GM23338 (cell line): ENCODE measurements around the gene CLEC4E. TPM values are rescaled to one million over a fixed set of nuclear protein-coding genes. Genes with fewer than 3 reads are reported as not detected.

Experiments used
- ATAC-seq: fragments of 200-7000 bp; cut with Tn5 transposase; 3 replicates; pipeline ENCODE4 v1.9.1; 2020
- DNase-seq: peaks from one replicate; pipeline ENCODE4 v3.0.0-alpha.2; 2015; ENCODE audit warnings: low spot score
- H2AFZ ChIP-seq: fragments of 200-600 bp; sonication (generic); 2 replicates; pipeline ENCODE4 v1.8.0; 2016; ENCODE audit warnings: antibody characterized with exemption, mild to moderate bottlenecking, moderate library complexity
- H3F3A ChIP-seq: fragments of 200-600 bp; sonication (generic); replicated peaks from 2 replicates; pipeline ENCODE4 v1.8.0; 2017; ENCODE audit warnings: antibody characterized with exemption, mixed run types, low read depth
- H3K27ac ChIP-seq: fragments of 200-600 bp; sonication (generic); 2 replicates; pipeline ENCODE4 v1.6.1; 2016; ENCODE audit warnings: low read depth
- H3K27me3 ChIP-seq: fragments of 200-600 bp; sonication (generic); 2 replicates; pipeline ENCODE4 v1.8.0; 2016; ENCODE audit warnings: mild to moderate bottlenecking, mixed run types, moderate library complexity; ENCODE audit not compliant: insufficient read depth
- H3K36me3 ChIP-seq: fragments of 200-600 bp; sonication (generic); 2 replicates; pipeline ENCODE4 v1.8.0; 2016; ENCODE audit warnings: mild to moderate bottlenecking; ENCODE audit not compliant: insufficient read depth
- H3K4me1 ChIP-seq: fragments of 200-600 bp; sonication (generic); 2 replicates; pipeline ENCODE4 v1.8.0; 2016; ENCODE audit warnings: mild to moderate bottlenecking, moderate library complexity; ENCODE audit not compliant: insufficient read depth
- H3K4me2 ChIP-seq: fragments of 200-600 bp; sonication (generic); 2 replicates; pipeline ENCODE4 v1.7.1; 2017; ENCODE audit warnings: mixed run types
- H3K4me3 ChIP-seq: fragments of 200-600 bp; sonication (generic); 2 replicates; pipeline ENCODE4 v1.6.1; 2016; ENCODE audit warnings: mixed run types
- H3K79me2 ChIP-seq: fragments of 200-600 bp; sonication (generic); replicated peaks from 2 replicates; pipeline ENCODE4 v1.8.0; 2017; ENCODE audit warnings: mild to moderate bottlenecking; ENCODE audit not compliant: insufficient read depth
- H3K9me2 ChIP-seq: fragments of 200-600 bp; sonication (generic); 2 replicates; pipeline ENCODE4 v1.8.0; 2017; ENCODE audit not compliant: insufficient read depth
- H4K20me1 ChIP-seq: fragments of 200-600 bp; sonication (generic); replicated peaks from 2 replicates; pipeline ENCODE4 v1.8.0; 2017; ENCODE audit warnings: mild to moderate bottlenecking; ENCODE audit not compliant: insufficient read depth
- H3K27ac Mint-ChIP-seq: 2 replicates; pipeline ENCODE4 v1.8.0; 2020; ENCODE audit warnings: inconsistent platforms, mild to moderate bottlenecking, moderate library complexity, mixed read lengths
- H3K27me3 Mint-ChIP-seq: 3 replicates; pipeline ENCODE4 v1.8.0; 2022; ENCODE audit warnings: low read depth, mild to moderate bottlenecking, moderate library complexity, mixed read lengths, inconsistent platforms; ENCODE audit not compliant: insufficient read depth, poor library complexity
- H3K36me3 Mint-ChIP-seq: 3 replicates; pipeline ENCODE4 v1.8.0; 2021; ENCODE audit warnings: low read depth, mild to moderate bottlenecking, inconsistent platforms, moderate library complexity, mixed read lengths
- H3K4me1 Mint-ChIP-seq: 3 replicates; pipeline ENCODE4 v1.8.0; 2020; ENCODE audit warnings: mild to moderate bottlenecking, inconsistent platforms, mixed read lengths
- H3K4me3 Mint-ChIP-seq: 3 replicates; pipeline ENCODE4 v1.8.0; 2021; ENCODE audit warnings: moderate library complexity, mild to moderate bottlenecking, inconsistent platforms, mixed read lengths
- H3K9me3 Mint-ChIP-seq: 3 replicates; pipeline ENCODE4 v1.8.0; 2020; ENCODE audit warnings: moderate library complexity, mild to moderate bottlenecking, inconsistent platforms, mixed read lengths
- CREB1 ChIP-seq: fragments of 250-450 bp; sonication (Bioruptor Pico); IDR thresholded peaks from 2 replicates; pipeline ENCODE4 v1.5.0; 2020; ENCODE audit warnings: low read depth, mild to moderate bottlenecking, moderate library complexity
- EZH2phosphoT487 ChIP-seq: fragments of 200-600 bp; sonication (generic); IDR thresholded peaks from one replicate; pipeline ENCODE4 v1.8.1; 2018; ENCODE audit warnings: antibody characterized with exemption; ENCODE audit not compliant: unreplicated experiment
- JUNB ChIP-seq: IDR thresholded peaks from one replicate; pipeline ENCODE4 v1.6.1; 2016; ENCODE audit warnings: antibody characterized with exemption; ENCODE audit not compliant: unreplicated experiment
- NANOG ChIP-seq: IDR thresholded peaks from 2 replicates; pipeline ENCODE4 v1.6.1; 2016; ENCODE audit warnings: antibody characterized with exemption, borderline replicate concordance
- POLR2AphosphoS5 ChIP-seq: IDR thresholded peaks from 2 replicates; pipeline ENCODE4 v1.6.1; 2016; ENCODE audit warnings: antibody characterized with exemption, low read depth
- STAT1 ChIP-seq: IDR thresholded peaks from one replicate; pipeline ENCODE4 v1.6.1; 2016; ENCODE audit warnings: antibody characterized with exemption; ENCODE audit not compliant: unreplicated experiment
- ZNF114 ChIP-seq: fragments of 250-450 bp; sonication (Bioruptor Pico); IDR thresholded peaks from 2 replicates; pipeline ENCODE4 v1.5.0; 2020; ENCODE audit warnings: mild to moderate bottlenecking, moderate library complexity
- ZNF331 ChIP-seq: fragments of 250-450 bp; sonication (Bioruptor Pico); IDR thresholded peaks from 2 replicates; pipeline ENCODE4 v1.5.0; 2020; ENCODE audit warnings: low read depth, mild to moderate bottlenecking, moderate library complexity
- polyA plus RNA-seq: library from polyadenylated mRNA; unstranded; fragments of >200 nt; fragmentation: Nextera tagmentation; extraction: Ambion mirVana; gene quantifications from 2 replicates; pipeline ENCODE4 v1.2.1, GENCODE V29; 2016
- total RNA-seq: library from RNA; depleted of rRNA; stranded (reverse); fragments of >200 nt; shearing (Covaris generic); gene quantifications from 2 replicates; pipeline ENCODE4 v1.2.3, GENCODE V29; 2014
- TF ChIP-seq, protein P1 (sequence below), 2 experiments: fragments of 200-600 bp in 1 of 2; sonication (generic) in 1 of 2; conservative IDR thresholded peaks; 2 replicates each; pipeline versions ENCODE4 v1.5.1 to v1.6.1; 2016 to 2017; ENCODE audit warnings: antibody characterized with exemption in 2 of 2, low read depth in 2 of 2, mild to moderate bottlenecking in 2 of 2, moderate library complexity in 1 of 2
- TF ChIP-seq, protein P2 (sequence below): fragments of 250-450 bp; sonication (Bioruptor Pico); IDR thresholded peaks from 2 replicates; pipeline ENCODE4 v1.5.0; 2020; ENCODE audit warnings: mild to moderate bottlenecking, moderate library complexity

CLEC4E gene
- total and polyA plus RNA-seq, 2 experiments from 2014 or later = not detected

DNA sequence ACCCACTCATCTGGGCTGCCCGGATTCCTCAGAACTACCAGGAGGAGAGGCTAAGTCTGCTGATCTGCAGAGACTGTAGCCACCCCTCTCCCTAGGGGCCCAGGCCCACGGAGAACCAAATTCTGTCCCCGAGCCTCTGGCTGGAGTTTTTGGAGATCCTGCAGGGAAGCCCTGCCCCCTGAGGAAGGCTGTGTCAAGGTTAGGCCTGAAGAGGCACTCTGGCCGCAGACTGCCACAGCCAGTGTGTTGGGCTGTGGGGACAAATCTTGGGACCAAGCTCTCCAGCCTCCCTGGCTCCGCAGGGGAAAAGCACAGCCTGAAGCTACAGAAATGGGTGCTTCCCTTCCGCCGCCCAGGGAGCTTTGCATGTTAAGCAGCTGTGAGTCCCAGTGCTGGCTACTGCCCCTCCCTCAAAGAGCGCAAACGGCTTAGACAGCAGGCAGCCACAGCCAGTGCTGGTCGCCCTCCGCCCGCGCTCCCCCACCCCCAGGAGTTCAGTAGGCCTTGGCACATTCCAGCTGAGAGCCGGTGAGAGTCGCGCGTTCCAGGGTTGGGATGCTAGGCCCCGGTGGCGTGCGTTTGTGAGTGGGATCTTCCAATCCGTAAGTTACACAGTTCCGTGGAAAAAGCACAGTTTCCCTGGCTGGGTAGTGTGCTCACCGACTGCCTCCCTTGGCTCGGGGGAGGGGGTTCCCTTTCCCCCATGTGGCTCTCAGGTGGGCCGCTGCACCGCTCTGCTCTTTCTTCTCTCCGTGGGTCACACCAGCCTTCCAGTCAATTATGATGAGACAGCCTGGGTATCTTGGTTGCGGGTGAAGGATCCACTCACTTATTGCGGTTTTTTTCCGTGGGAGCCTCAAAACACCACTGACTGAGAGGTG is 13.2 kb downstream of the CLEC4E start (continued):
- TF ChIP-seq, protein P1, sequence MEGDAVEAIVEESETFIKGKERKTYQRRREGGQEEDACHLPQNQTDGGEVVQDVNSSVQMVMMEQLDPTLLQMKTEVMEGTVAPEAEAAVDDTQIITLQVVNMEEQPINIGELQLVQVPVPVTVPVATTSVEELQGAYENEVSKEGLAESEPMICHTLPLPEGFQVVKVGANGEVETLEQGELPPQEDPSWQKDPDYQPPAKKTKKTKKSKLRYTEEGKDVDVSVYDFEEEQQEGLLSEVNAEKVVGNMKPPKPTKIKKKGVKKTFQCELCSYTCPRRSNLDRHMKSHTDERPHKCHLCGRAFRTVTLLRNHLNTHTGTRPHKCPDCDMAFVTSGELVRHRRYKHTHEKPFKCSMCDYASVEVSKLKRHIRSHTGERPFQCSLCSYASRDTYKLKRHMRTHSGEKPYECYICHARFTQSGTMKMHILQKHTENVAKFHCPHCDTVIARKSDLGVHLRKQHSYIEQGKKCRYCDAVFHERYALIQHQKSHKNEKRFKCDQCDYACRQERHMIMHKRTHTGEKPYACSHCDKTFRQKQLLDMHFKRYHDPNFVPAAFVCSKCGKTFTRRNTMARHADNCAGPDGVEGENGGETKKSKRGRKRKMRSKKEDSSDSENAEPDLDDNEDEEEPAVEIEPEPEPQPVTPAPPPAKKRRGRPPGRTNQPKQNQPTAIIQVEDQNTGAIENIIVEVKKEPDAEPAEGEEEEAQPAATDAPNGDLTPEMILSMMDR (conservative IDR thresholded peaks at IDR 0.05; ENCODE audit: low read depth in 2 of 2) = no peak
- TF ChIP-seq EZH2phosphoT487 = no peak
- no peak for TF ChIP-seq ZNF331 (CRISPR knock-in tag)
- no peak for TF ChIP-seq JUNB
- TF ChIP-seq NANOG = no peak

DNA sequence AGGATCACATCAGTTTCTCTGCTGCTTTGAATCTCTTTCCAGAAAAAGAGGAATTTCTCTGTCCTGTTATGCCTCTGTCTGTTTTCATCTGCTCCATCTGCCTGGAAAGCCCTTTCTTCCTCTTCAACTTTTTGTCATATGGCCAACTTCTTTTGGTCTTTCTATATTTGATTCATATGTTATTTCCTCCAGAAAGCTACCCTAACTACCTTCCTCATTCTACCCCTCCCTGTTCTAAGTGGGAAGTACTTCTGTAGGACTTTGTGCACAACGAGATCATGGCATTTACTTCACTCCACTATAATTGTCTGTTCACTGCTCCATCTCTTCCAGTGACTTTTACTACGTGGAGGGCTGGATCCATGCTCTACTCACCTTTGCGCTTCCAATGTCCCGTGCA is 21.5 kb downstream of the CLEC4E start:
- Histone ChIP-seq H3K4me1 (no peaks in the 10 kb centered on the region), H3K9me2 (0 out of 2 replicates have a peak, but pooled peaks cover 2% of the 10 kb centered on the region), H3K4me2 (no peak overlapping the region), H4K20me1 (no peaks in the 10 kb centered on the region), H3K79me2 (no peaks in the 10 kb centered on the region), H3K27me3 (no peaks in the 10 kb centered on the region), H3K4me3 (no peak overlapping the region), H3K36me3 (no peaks in the 10 kb centered on the region), H3F3A (no peaks in the 10 kb centered on the region), H2AFZ (no peak overlapping the region), H3K27ac (no peak overlapping the region)
- peaks cover 4% of the 10 kb centered on the region; the same call in 1 of the 3 replicates for H3K9me3 Mint-ChIP-seq
- no peaks in the 10 kb centered on the region for H3K36me3 Mint-ChIP-seq
- ATAC-seq (no peak), DNase-seq (no peak)
- H3K27me3 Mint-ChIP-seq = peaks cover 2% of the 10 kb centered on the region
- no peaks in the 10 kb centered on the region for H3K4me1 Mint-ChIP-seq
- no peak overlapping the region for H3K27ac Mint-ChIP-seq
- no peak overlapping the region for H3K4me3 Mint-ChIP-seq
- TF ChIP-seq NANOG (no peak), EZH2phosphoT487 (no peak), POLR2AphosphoS5 (no peak), JUNB (no peak), ZNF331 (CRISPR knock-in tag) (no peak), STAT1 (no peak), ZNF114 (CRISPR knock-in tag) (no peak), CREB1 (CRISPR knock-in tag) (no peak)
- TF ChIP-seq, protein P2, sequence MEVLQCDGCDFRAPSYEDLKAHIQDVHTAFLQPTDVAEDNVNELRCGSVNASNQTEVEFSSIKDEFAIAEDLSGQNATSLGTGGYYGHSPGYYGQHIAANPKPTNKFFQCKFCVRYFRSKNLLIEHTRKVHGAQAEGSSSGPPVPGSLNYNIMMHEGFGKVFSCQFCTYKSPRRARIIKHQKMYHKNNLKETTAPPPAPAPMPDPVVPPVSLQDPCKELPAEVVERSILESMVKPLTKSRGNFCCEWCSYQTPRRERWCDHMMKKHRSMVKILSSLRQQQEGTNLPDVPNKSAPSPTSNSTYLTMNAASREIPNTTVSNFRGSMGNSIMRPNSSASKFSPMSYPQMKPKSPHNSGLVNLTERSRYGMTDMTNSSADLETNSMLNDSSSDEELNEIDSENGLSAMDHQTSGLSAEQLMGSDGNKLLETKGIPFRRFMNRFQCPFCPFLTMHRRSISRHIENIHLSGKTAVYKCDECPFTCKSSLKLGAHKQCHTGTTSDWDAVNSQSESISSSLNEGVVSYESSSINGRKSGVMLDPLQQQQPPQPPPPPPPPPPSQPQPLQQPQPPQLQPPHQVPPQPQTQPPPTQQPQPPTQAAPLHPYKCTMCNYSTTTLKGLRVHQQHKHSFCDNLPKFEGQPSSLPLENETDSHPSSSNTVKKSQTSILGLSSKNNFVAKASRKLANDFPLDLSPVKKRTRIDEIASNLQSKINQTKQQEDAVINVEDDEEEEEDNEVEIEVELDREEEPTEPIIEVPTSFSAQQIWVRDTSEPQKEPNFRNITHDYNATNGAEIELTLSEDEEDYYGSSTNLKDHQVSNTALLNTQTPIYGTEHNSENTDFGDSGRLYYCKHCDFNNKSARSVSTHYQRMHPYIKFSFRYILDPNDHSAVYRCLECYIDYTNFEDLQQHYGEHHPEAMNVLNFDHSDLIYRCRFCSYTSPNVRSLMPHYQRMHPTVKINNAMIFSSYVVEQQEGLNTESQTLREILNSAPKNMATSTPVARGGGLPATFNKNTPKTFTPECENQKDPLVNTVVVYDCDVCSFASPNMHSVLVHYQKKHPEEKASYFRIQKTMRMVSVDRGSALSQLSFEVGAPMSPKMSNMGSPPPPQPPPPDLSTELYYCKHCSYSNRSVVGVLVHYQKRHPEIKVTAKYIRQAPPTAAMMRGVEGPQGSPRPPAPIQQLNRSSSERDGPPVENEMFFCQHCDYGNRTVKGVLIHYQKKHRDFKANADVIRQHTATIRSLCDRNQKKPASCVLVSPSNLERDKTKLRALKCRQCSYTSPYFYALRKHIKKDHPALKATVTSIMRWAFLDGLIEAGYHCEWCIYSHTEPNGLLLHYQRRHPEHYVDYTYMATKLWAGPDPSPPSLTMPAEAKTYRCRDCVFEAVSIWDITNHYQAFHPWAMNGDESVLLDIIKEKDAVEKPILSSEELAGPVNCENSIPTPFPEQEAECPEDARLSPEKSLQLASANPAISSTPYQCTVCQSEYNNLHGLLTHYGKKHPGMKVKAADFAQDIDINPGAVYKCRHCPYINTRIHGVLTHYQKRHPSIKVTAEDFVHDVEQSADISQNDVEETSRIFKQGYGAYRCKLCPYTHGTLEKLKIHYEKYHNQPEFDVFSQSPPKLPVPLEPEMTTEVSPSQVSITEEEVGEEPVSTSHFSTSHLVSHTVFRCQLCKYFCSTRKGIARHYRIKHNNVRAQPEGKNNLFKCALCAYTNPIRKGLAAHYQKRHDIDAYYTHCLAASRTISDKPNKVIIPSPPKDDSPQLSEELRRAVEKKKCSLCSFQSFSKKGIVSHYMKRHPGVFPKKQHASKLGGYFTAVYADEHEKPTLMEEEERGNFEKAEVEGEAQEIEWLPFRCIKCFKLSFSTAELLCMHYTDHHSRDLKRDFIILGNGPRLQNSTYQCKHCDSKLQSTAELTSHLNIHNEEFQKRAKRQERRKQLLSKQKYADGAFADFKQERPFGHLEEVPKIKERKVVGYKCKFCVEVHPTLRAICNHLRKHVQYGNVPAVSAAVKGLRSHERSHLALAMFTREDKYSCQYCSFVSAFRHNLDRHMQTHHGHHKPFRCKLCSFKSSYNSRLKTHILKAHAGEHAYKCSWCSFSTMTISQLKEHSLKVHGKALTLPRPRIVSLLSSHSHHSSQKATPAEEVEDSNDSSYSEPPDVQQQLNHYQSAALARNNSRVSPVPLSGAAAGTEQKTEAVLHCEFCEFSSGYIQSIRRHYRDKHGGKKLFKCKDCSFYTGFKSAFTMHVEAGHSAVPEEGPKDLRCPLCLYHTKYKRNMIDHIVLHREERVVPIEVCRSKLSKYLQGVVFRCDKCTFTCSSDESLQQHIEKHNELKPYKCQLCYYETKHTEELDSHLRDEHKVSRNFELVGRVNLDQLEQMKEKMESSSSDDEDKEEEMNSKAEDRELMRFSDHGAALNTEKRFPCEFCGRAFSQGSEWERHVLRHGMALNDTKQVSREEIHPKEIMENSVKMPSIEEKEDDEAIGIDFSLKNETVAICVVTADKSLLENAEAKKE (CRISPR knock-in tag) = no peak
- TF ChIP-seq, protein P1 (conservative IDR thresholded peaks at IDR 0.05; ENCODE audit: low read depth in 2 of 2) = no peak
